Mucosa of descending colon (tissue), 3 donors: ENCODE results near the gene METTL15. TPM values are rescaled to one million over a fixed set of nuclear protein-coding genes. Genes with fewer than 3 reads are reported as not detected.
A peak's percentile ranks its signal among the peaks of the same experiment; 100 is the strongest.

Source experiments
- ATAC-seq: fragments of 200-7000 bp; cut with Tn5 transposase; one replicate; pipeline ENCODE4 v1.9.1; 2020; ENCODE audit warnings: mild to moderate bottlenecking, moderate library complexity
- DNase-seq, 3 donors: peaks; one replicate each; pipeline ENCODE4 v3.0.0-alpha.2; 2020
- H3K36me3 ChIP-seq: fragments of 200-600 bp; one replicate; pipeline ENCODE4 v1.8.0; 2021; ENCODE audit warnings: low read depth, mild to moderate bottlenecking
- H3K4me1 ChIP-seq: fragments of 200-600 bp; one replicate; pipeline ENCODE4 v1.8.0; 2021; ENCODE audit warnings: low read depth, mild to moderate bottlenecking
- H3K4me3 ChIP-seq: fragments of 200-600 bp; one replicate; pipeline ENCODE4 v1.8.0; 2021; ENCODE audit warnings: mild to moderate bottlenecking
- H3K9me3 ChIP-seq: fragments of 200-600 bp; one replicate; pipeline ENCODE4 v1.8.0; 2021; ENCODE audit warnings: mild to moderate bottlenecking
- CTCF ChIP-seq: fragments of 200-600 bp; IDR thresholded peaks from one replicate; pipeline ENCODE4 v1.8.0; 2022; ENCODE audit warnings: antibody characterized with exemption, mild to moderate bottlenecking
- intact Hi-C, 2 donors: fragments of 100-400 bp; cut with DNase I in 1 of 2; cut with micrococcal nuclease in 1 of 2; formaldehyde crosslinking; loops; one replicate each; pipeline versions ENCODE4 v1.11.0 to v1.11.1; 2022; cut with DNase I, micrococcal nuclease
- total RNA-seq, 3 donors: library from RNA; stranded (reverse); fragmentation: NEBNext Ultra II Directional in 2 of 3; extraction: Animal tissue kit (Norgen Biotek cat#: 25700) in 2 of 3; gene quantifications; one replicate each; pipeline versions ENCODE4 v1.2.1 to v1.2.4, GENCODE V29; 2021 to 2023
- donor health status: DM: no; HTN: no; CAD: no; lungs with moderate emphysema.
- donor health status: DM: no; HTN: no; CAD: no.
- donor health status: DM: no; HTN: yes; CAD: no.

The METTL15 gene
- total RNA-seq, 3 donors from 2014 or later, result 16.4 to 23.2 (median 17.1) TPM

GRCh38 chr11:28106353-28107043 is 1.7 kb upstream of the METTL15 start:
- intact Hi-C loops, result no loop called here

GRCh38 chr11:28107191-28107749 is 918 bp upstream of the METTL15 start:
- ATAC-seq (no peak), DNase-seq (no peak)

More at GRCh38 chr11:28106353-28107043, 1.7 kb upstream of the METTL15 start:
- no peak for DNase-seq
- Histone ChIP-seq H3K4me1 (peaks cover 27% of the 10 kb centered on the region), H3K36me3 (peaks cover 3% of the 10 kb centered on the region), H3K9me3 (no peaks in the 10 kb centered on the region), H3K4me3 (no peak overlapping the region)
- no peak for ATAC-seq
- TF ChIP-seq CTCF, result no peak

GRCh38 chr11:28108958-28109357 is 770 bp downstream of the METTL15 start:
- DNase-seq, result no peak
- intact Hi-C loops, result no loop called here
- H3K36me3 ChIP-seq, result peaks cover 3% of the 10 kb centered on the region
- peaks cover 29% of the 10 kb centered on the region for H3K4me1 ChIP-seq
- TF ChIP-seq CTCF, result no peak
- H3K9me3 ChIP-seq, result no peaks in the 10 kb centered on the region
- H3K4me3 ChIP-seq, result no peak overlapping the region
- no peak for ATAC-seq

More at GRCh38 chr11:28107191-28107749, 918 bp upstream of the METTL15 start:
- no peaks in the 10 kb centered on the region for H3K9me3 ChIP-seq
- H3K4me1 ChIP-seq, result peaks cover 29% of the 10 kb centered on the region
- intact Hi-C loops, result no loop called here
- peaks cover 3% of the 10 kb centered on the region for H3K36me3 ChIP-seq
- peak overlapping the region; percentile 25 for H3K4me3 ChIP-seq
- no peak for TF ChIP-seq CTCF

- DNase-seq (peak; percentile 83 to 85 (median 83)), ATAC-seq (peak; percentile 65)
- peak overlapping the region; percentile 67 for H3K4me3 ChIP-seq
- peaks cover 3% of the 10 kb centered on the region for H3K36me3 ChIP-seq
- intact Hi-C loops, result no loop called here
- peaks cover 29% of the 10 kb centered on the region for H3K4me1 ChIP-seq
- no peaks in the 10 kb centered on the region for H3K9me3 ChIP-seq
- TF ChIP-seq CTCF, result no peak
These were observed 2.1 kb downstream of the METTL15 start for GRCh38 chr11:28110108-28110820.

- Histone ChIP-seq H3K4me3 (peak overlapping the region; percentile 67), H3K9me3 (no peaks in the 10 kb centered on the region), H3K4me1 (peaks cover 29% of the 10 kb centered on the region), H3K36me3 (peaks cover 3% of the 10 kb centered on the region)
- intact Hi-C loops, result no loop called here
- TF ChIP-seq CTCF, result no peak
- DNase-seq (no peak), ATAC-seq (no peak)
These were observed 2.6 kb downstream of the METTL15 start for GRCh38 chr11:28110821-28111200.
